ENCODE results near the gene NAALADL2.

DNA sequence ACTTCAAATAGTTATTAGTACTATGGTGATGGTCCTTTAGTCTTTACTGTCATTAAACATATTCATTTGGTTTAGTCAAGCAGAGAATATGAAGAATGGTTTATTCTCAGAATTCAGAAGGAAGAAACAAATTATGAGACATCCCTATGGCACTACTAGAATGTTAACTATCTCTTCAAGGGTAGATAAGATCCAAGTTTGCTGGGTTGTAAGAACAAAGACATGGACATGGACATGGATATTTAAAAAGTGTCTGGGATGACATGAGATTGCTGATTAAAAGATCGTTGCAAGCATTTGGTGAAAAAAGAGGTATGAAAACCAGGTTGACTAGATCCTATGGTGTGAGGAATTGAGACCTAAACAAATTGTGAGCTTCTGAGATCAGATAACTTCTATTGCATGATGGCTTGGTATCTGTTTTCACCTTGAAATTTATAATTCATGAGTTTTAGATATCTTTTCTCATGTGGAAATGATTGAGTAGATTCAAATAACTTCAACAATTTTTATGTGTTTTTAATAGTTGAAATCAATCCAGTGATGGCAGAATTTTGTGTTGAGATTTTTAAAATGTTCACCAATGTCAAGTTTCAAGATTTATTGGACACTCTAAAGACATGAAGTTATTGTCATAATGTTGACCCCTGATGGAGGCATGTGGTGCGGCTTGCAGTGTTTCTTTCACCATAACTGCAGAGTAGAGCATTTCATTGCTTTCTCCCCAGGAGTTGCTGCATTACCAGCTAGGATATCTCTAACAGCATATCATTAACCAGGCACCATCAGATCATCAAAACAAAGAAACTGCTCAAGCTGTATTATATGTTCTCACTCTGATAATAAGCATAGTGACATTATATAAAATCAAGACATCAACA is 72.6 kb downstream of the NAALADL2 start:
- TF ChIP-seq POLR2A (IDR thresholded peaks at IDR 0.05; ENCODE audit: low read length), result no peak
- no peak for TF ChIP-seq GATA1 (IDR thresholded peaks at IDR 0.05; ENCODE audit: low read depth, low read length)

Data from erythroblast (primary cell).